GM18526 (cell line): ENCODE data around the gene CLK2.
A peak's percentile ranks its signal among the peaks of the same experiment; 100 is the strongest.

Source experiments
- POLR2A ChIP-seq: IDR thresholded peaks from 3 replicates; pipeline ENCODE4 v1.6.1; 2011; ENCODE audit not compliant: insufficient read length; ENCODE audit errors: extremely low read depth

CLK2 gene

GRCh38 chr1:155278689-155279160, 5.4 kb upstream of the CLK2 start:
- no peak for TF ChIP-seq POLR2A

GRCh38 chr1:155277902-155278688, 4.8 kb upstream of the CLK2 start:
- TF ChIP-seq POLR2A = no peak

- no peak for TF ChIP-seq POLR2A
These were observed 4.0 kb upstream of the CLK2 start, which contains the start of gene HCN3 for GRCh38 chr1:155277070-155277901. Gene HCN3, plus strand, starts transcription at chr1:155277463. Its CDS starts 128 bp downstream, at chr1:155277591.

GRCh38 chr1:155272466-155273342, 600 bp downstream of the CLK2 start:
- no peak for TF ChIP-seq POLR2A

- no peak for TF ChIP-seq POLR2A
These were observed 3.9 kb downstream of the CLK2 start for GRCh38 chr1:155269381-155269780.

GRCh38 chr1:155268630-155269029, 4.7 kb downstream of the CLK2 start:
- no peak for TF ChIP-seq POLR2A

GRCh38 chr1:155267373-155267772, 5.9 kb downstream of the CLK2 start:
- no peak for TF ChIP-seq POLR2A

- no peak for TF ChIP-seq POLR2A
These were observed 6.8 kb downstream of the CLK2 start for GRCh38 chr1:155266553-155266952.

- TF ChIP-seq POLR2A = no peak
These were observed 10.2 kb downstream of the CLK2 start for GRCh38 chr1:155263067-155263466.

GRCh38 chr1:155261852-155262673, 11.2 kb downstream of the CLK2 start, which contains the start of gene SCAMP3:
Gene SCAMP3, minus strand, starts transcription at chr1:155262360. Its CDS starts 209 bp downstream, at chr1:155262151.
- peak; percentile 87 for TF ChIP-seq POLR2A

GRCh38 chr1:155261493-155261851, 11.8 kb downstream of the CLK2 start:
- TF ChIP-seq POLR2A = no peak

GRCh38 chr1:155260276-155260675, 13.0 kb downstream of the CLK2 start:
- TF ChIP-seq POLR2A = no peak

- TF ChIP-seq POLR2A = no peak
These were observed 17.0 kb downstream of the CLK2 start for GRCh38 chr1:155256058-155256852.
